Activated CD8-positive, alpha-beta T cell treated with anti-CD3 and anti-CD28 coated beads for 36 hours (primary cell): ENCODE data around the gene USO1. TPM values are rescaled to one million over a fixed set of nuclear protein-coding genes. Genes with fewer than 3 reads are reported as not detected.

Source experiments
- ATAC-seq: fragments of 200-7000 bp; cut with Tn5 transposase; one replicate; pipeline ENCODE4 v1.10.0; 2021; ENCODE audit warnings: mild to moderate bottlenecking, moderate library complexity
- CTCF ChIA-PET: fragments of 350-600 bp; sonication (Branson Sonifier 250); formaldehyde crosslinking; loops from one replicate; lab custom pipeline; 2021; ENCODE audit warnings: antibody characterized with exemption; lab: Charles Lee
- POLR2A ChIA-PET: fragments of 350-600 bp; sonication (Branson Sonifier 250); formaldehyde crosslinking; loops from one replicate; lab custom pipeline; 2021; ENCODE audit warnings: antibody characterized with exemption; lab: Charles Lee
- DNase-seq: peaks from one replicate; pipeline ENCODE4 v3.0.0-alpha.2; 2020
- H3K27ac Mint-ChIP-seq: one replicate; pipeline ENCODE4 v1.8.0; 2021; ENCODE audit warnings: mild to moderate bottlenecking, mixed read lengths
- H3K27me3 Mint-ChIP-seq: one replicate; pipeline ENCODE4 v1.8.0; 2021; ENCODE audit warnings: mixed read lengths
- H3K36me3 Mint-ChIP-seq: one replicate; pipeline ENCODE4 v1.8.0; 2021; ENCODE audit warnings: low read depth, mixed read lengths
- H3K4me1 Mint-ChIP-seq: one replicate; pipeline ENCODE4 v1.8.0; 2021; ENCODE audit warnings: low read depth, mixed read lengths
- H3K4me3 Mint-ChIP-seq: one replicate; pipeline ENCODE4 v1.8.0; 2021; ENCODE audit warnings: mild to moderate bottlenecking, moderate library complexity, mixed read lengths
- H3K9me3 Mint-ChIP-seq: one replicate; pipeline ENCODE4 v1.8.0; 2021; ENCODE audit warnings: mixed read lengths
- CTCF ChIP-seq: fragments of 200-600 bp; IDR thresholded peaks from one replicate; pipeline ENCODE4 v1.8.0; 2022; ENCODE audit warnings: antibody characterized with exemption, mild to moderate bottlenecking
- intact Hi-C: fragments of 100-400 bp; cut with micrococcal nuclease; formaldehyde crosslinking; loops from one replicate; pipeline ENCODE4 v1.10.0; 2022
- total RNA-seq, 2 experiments: library from RNA; stranded (reverse); gene quantifications; one replicate each; pipeline ENCODE4 v1.2.3, GENCODE V29; 2021

The USO1 gene
- total RNA-seq, 2 experiments from 2014 or later = 50.5 to 52.0 TPM

- no peak for TF ChIP-seq CTCF
- intact Hi-C loops = loop anchor here (5.0 kb wide), 1 partner anchor 42 kb away; no protein-coding TSS in a partner anchor
- DNase-seq = peak; percentile 14
- H3K27ac Mint-ChIP-seq = peak overlapping the region; percentile 89
- peak; percentile 48 for ATAC-seq
- ChIA-PET POLR2A (interaction anchor here (1.0 to 1.3 kb wide), 3 partner anchors 24 to 48 kb away, joined by 3 read pairs; no protein-coding TSS in a partner anchor), CTCF (interaction anchor here (0.6 to 1.2 kb wide), 3 partner anchors 9 to 1383 kb away, joined by 3 to 4 read pairs (median 3); no protein-coding TSS in a partner anchor)
- peaks cover 3% of the 10 kb centered on the region for H3K36me3 Mint-ChIP-seq
- H3K4me1 Mint-ChIP-seq = peaks cover 41% of the 10 kb centered on the region
- no peaks in the 10 kb centered on the region for H3K27me3 Mint-ChIP-seq
- H3K4me3 Mint-ChIP-seq = peak overlapping the region; percentile 14
- no peaks in the 10 kb centered on the region for H3K9me3 Mint-ChIP-seq
These were observed 25.1 kb upstream of the USO1 start for GRCh38 chr4:75699299-75699698.

- ChIA-PET POLR2A (no interaction called here), CTCF (no interaction called here)
- no peak for TF ChIP-seq CTCF
- H3K4me3 Mint-ChIP-seq = no peak overlapping the region
- H3K36me3 Mint-ChIP-seq = no peaks in the 10 kb centered on the region
- peaks cover 19% of the 10 kb centered on the region for H3K4me1 Mint-ChIP-seq
- no peak overlapping the region for H3K27ac Mint-ChIP-seq
- no peak for DNase-seq
- H3K27me3 Mint-ChIP-seq = no peaks in the 10 kb centered on the region
- ATAC-seq = no peak
- H3K9me3 Mint-ChIP-seq = no peaks in the 10 kb centered on the region
- intact Hi-C loops = no loop called here
These were observed 21.4 kb upstream of the USO1 start for GRCh38 chr4:75702919-75703411.

- no peak for TF ChIP-seq CTCF
- POLR2A ChIA-PET = no interaction called here
- DNase-seq = no peak
- Mint-ChIP-seq H3K27me3 (no peaks in the 10 kb centered on the region), H3K27ac (no peak overlapping the region), H3K4me1 (peaks cover 5% of the 10 kb centered on the region), H3K36me3 (no peaks in the 10 kb centered on the region), H3K9me3 (no peaks in the 10 kb centered on the region), H3K4me3 (no peak overlapping the region)
- ATAC-seq = no peak
- CTCF ChIA-PET = interaction anchor here (0.8 kb wide), 1 partner anchor 120 kb away, joined by 3 read pairs; no protein-coding TSS in a partner anchor
- intact Hi-C loops = loop anchor here (5.0 kb wide), 1 partner anchor 142 kb away; no protein-coding TSS in a partner anchor
These were observed 19.0 kb upstream of the USO1 start for GRCh38 chr4:75705198-75705977.

- H3K27ac Mint-ChIP-seq = peak overlapping the region; percentile 40
- ATAC-seq = peak; percentile 96
- no peaks in the 10 kb centered on the region for H3K36me3 Mint-ChIP-seq
- H3K9me3 Mint-ChIP-seq = no peaks in the 10 kb centered on the region
- ChIA-PET CTCF (interaction anchor here (0.6 to 2.9 kb wide), 12 partner anchors 9 to 125 kb away, joined by 3 to 21 read pairs (median 4); partner anchors contain the start of gene USO1), POLR2A (interaction anchor here (0.6 to 0.9 kb wide), 2 partner anchors 54 to 62 kb away, joined by 3 read pairs; no protein-coding TSS in a partner anchor)
- peak; percentile 75 for DNase-seq
- intact Hi-C loops = loop anchor here (5.0 kb wide), 1 partner anchor 139 kb away; no protein-coding TSS in a partner anchor
- peaks cover 5% of the 10 kb centered on the region for H3K4me1 Mint-ChIP-seq
- H3K4me3 Mint-ChIP-seq = no peak overlapping the region
- peak; percentile 63 for TF ChIP-seq CTCF
- H3K27me3 Mint-ChIP-seq = no peaks in the 10 kb centered on the region
These were observed 16.1 kb upstream of the USO1 start for GRCh38 chr4:75708218-75708691.
